Neural cell (in vitro differentiated cells): Measurements from ENCODE around the gene ADCY1. TPM values are rescaled to one million over a fixed set of nuclear protein-coding genes. Genes with fewer than 3 reads are reported as not detected.
A peak's percentile ranks its signal among the peaks of the same experiment; 100 is the strongest.
"Not testable (repeated sequence)": the region's sequence is repeated elsewhere in the genome, so short reads cannot be mapped to it uniquely, and the experiment has no call there.

Source experiments
- H2AFZ ChIP-seq: fragments of 200-600, 300-800 bp; sonication (generic), shearing (Covaris generic); 2 replicates; pipeline ENCODE4 v1.6.0; 2014; ENCODE audit warnings: low read depth, mild to moderate bottlenecking, antibody characterized with exemption, low read length, moderate library complexity
- H3F3A ChIP-seq: fragments of 200-600 bp; shearing (Covaris generic); 2 replicates; pipeline ENCODE4 v1.6.1; 2016; ENCODE audit warnings: mild to moderate bottlenecking, moderate library complexity, mixed read lengths, antibody characterized with exemption, low read length; ENCODE audit not compliant: insufficient read depth, poor library complexity, severe bottlenecking
- H3K27ac ChIP-seq: fragments of 200-600, 300-800 bp; sonication (generic), shearing (Covaris generic); 2 replicates; pipeline ENCODE4 v1.5.1; 2014; ENCODE audit warnings: mild to moderate bottlenecking, low read length, moderate library complexity
- H3K27me3 ChIP-seq: fragments of 300-800, 200-600 bp; sonication (generic), shearing (Covaris generic); 2 replicates; pipeline ENCODE4 v1.6.0; 2014; ENCODE audit warnings: mild to moderate bottlenecking, low read depth, low read length, moderate library complexity; ENCODE audit not compliant: insufficient read depth
- H3K36me3 ChIP-seq: fragments of 300-800, 200-600 bp; sonication (generic), shearing (Covaris generic); 2 replicates; pipeline ENCODE4 v1.5.1; 2014; ENCODE audit warnings: mild to moderate bottlenecking, antibody characterized with exemption, low read length, moderate library complexity; ENCODE audit not compliant: insufficient read depth
- H3K4me2 ChIP-seq: fragments of 300-800, 200-600 bp; sonication (generic), shearing (Covaris generic); 2 replicates; pipeline ENCODE4 v1.6.0; 2014; ENCODE audit warnings: mild to moderate bottlenecking, low read length
- H3K4me3 ChIP-seq: fragments of 300-800, 200-600 bp; sonication (generic), shearing (Covaris generic); 2 replicates; pipeline ENCODE4 v1.5.1; 2014; ENCODE audit warnings: mild to moderate bottlenecking, low read length, moderate library complexity
- H3K79me2 ChIP-seq: fragments of 200-600 bp; shearing (Covaris generic); replicated peaks from 2 replicates; pipeline ENCODE4 v1.6.0; 2014; ENCODE audit warnings: mild to moderate bottlenecking, low read length, moderate library complexity; ENCODE audit not compliant: insufficient read depth
- H3K9ac ChIP-seq: fragments of 300-800, 200-600 bp; sonication (generic), shearing (Covaris generic); 2 replicates; pipeline ENCODE4 v1.6.1; 2016; ENCODE audit warnings: mild to moderate bottlenecking, low read length, mixed read lengths
- H3K9me2 ChIP-seq: fragments of 200-600 bp; shearing (Covaris generic); 2 replicates; pipeline ENCODE4 v1.6.1; 2016; ENCODE audit warnings: mild to moderate bottlenecking, low read length, mixed read lengths; ENCODE audit not compliant: insufficient read depth
- H3K9me3 ChIP-seq: fragments of 200-600, 300-800 bp; sonication (generic), shearing (Covaris generic); 2 replicates; pipeline ENCODE4 v1.6.1; 2016; ENCODE audit warnings: mild to moderate bottlenecking, mixed run types, low read length, moderate library complexity, mixed read lengths
- H4K20me1 ChIP-seq: fragments of 200-600 bp; shearing (Covaris generic); 2 replicates; pipeline ENCODE4 v1.6.1; 2016; ENCODE audit warnings: mild to moderate bottlenecking, mixed run types; ENCODE audit not compliant: insufficient read depth
- CTCF ChIP-seq: fragments of 450-650 bp; IDR thresholded peaks from 2 replicates; pipeline ENCODE4 v1.5.1; 2014; ENCODE audit warnings: antibody characterized with exemption, mild to moderate bottlenecking, moderate library complexity; ENCODE audit not compliant: poor library complexity, severe bottlenecking
- MXI1 ChIP-seq: fragments of 450-650 bp; conservative IDR thresholded peaks from 2 replicates; pipeline ENCODE4 v1.6.1; 2014; ENCODE audit warnings: antibody characterized with exemption, mild to moderate bottlenecking; ENCODE audit not compliant: poor library complexity, severe bottlenecking
- POLR2AphosphoS5 ChIP-seq: IDR thresholded peaks from 2 replicates; pipeline ENCODE4 v1.6.1; 2012
- RAD21 ChIP-seq: fragments of 450-650 bp; conservative IDR thresholded peaks from 2 replicates; pipeline ENCODE4 v1.6.1; 2014; ENCODE audit warnings: antibody characterized with exemption, mild to moderate bottlenecking, moderate library complexity
- SMC3 ChIP-seq: fragments of 450-650 bp; conservative IDR thresholded peaks from 2 replicates; pipeline ENCODE4 v1.6.1; 2014; ENCODE audit warnings: antibody characterized with exemption, mild to moderate bottlenecking, moderate library complexity; ENCODE audit not compliant: poor library complexity
- polyA plus RNA-seq: library from polyadenylated mRNA; depleted of rRNA; stranded (reverse); fragments of >200 nt; gene quantifications from 2 replicates; pipeline ENCODE4 v1.2.3, GENCODE V29; 2014

Gene ADCY1
- polyA plus RNA-seq, 1 donor from 2014 or later, result 14.8 TPM

GRCh38 chr7:45718464-45719330, 144.5 kb downstream of the ADCY1 start:
- no peak overlapping the region for H3K4me2 ChIP-seq
- H3K27ac ChIP-seq, result no peak overlapping the region
- no peaks in the 10 kb centered on the region for H3K9me2 ChIP-seq
- no peak overlapping the region for H2AFZ ChIP-seq
- H3K36me3 ChIP-seq, result no peaks in the 10 kb centered on the region
- H3K27me3 ChIP-seq, result no peaks in the 10 kb centered on the region
- H3K9ac ChIP-seq, result no peak overlapping the region
- no peaks in the 10 kb centered on the region for H3K79me2 ChIP-seq
- no peaks in the 10 kb centered on the region for H3K9me3 ChIP-seq
- no peaks in the 10 kb centered on the region for H3F3A ChIP-seq
- H3K4me3 ChIP-seq, result no peak overlapping the region
- H4K20me1 ChIP-seq, result no peaks in the 10 kb centered on the region
- no peak for TF ChIP-seq CTCF
- no peak for TF ChIP-seq SMC3
- TF ChIP-seq RAD21, result no peak

DNA sequence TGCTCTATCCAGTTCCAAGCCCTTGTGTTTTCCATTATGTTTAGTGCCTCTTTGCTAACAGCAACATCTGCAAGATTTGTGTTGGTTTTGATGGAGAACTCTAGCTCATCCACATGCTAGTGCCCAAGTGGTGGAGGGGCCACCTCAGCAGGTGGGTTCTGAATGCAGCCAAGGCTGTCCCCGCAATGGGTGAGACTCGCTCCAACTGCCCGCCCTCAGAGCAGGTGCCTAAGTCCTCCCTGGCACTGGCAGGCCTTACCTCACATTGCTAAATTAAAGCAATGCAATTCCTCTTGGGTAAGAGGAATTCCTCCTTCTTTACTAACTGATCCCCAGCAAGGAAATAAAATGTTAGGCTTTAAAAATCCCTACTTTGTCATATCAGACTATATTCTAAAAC, 146.8 kb downstream of the ADCY1 start:
- H3K4me3 ChIP-seq, result no peak overlapping the region
- no peaks in the 10 kb centered on the region for H3F3A ChIP-seq
- H3K4me2 ChIP-seq, result no peak overlapping the region
- H4K20me1 ChIP-seq, result no peaks in the 10 kb centered on the region
- H2AFZ ChIP-seq, result no peak overlapping the region
- no peak overlapping the region for H3K9ac ChIP-seq
- H3K79me2 ChIP-seq, result no peaks in the 10 kb centered on the region
- TF ChIP-seq RAD21, result no peak
- no peak for TF ChIP-seq MXI1
- no peaks in the 10 kb centered on the region for H3K27me3 ChIP-seq
- H3K9me2 ChIP-seq, result no peaks in the 10 kb centered on the region
- no peaks in the 10 kb centered on the region for H3K9me3 ChIP-seq
- no peak overlapping the region for H3K27ac ChIP-seq
- peaks cover 4% of the 10 kb centered on the region for H3K36me3 ChIP-seq

GRCh38 chr7:45721686-45722598, 147.8 kb downstream of the ADCY1 start:
- Histone ChIP-seq H2AFZ (no peak overlapping the region), H3K4me3 (no peak overlapping the region), H3K9ac (no peak overlapping the region), H4K20me1 (no peaks in the 10 kb centered on the region), H3K27ac (no peak overlapping the region), H3K79me2 (no peaks in the 10 kb centered on the region), H3K9me2 (no peaks in the 10 kb centered on the region), H3K27me3 (no peaks in the 10 kb centered on the region), H3K9me3 (no peaks in the 10 kb centered on the region), H3K4me2 (no peak overlapping the region), H3F3A (no peaks in the 10 kb centered on the region), H3K36me3 (peaks cover 8% of the 10 kb centered on the region)
- peak; percentile 4 for TF ChIP-seq POLR2AphosphoS5
- TF ChIP-seq RAD21, result no peak

DNA sequence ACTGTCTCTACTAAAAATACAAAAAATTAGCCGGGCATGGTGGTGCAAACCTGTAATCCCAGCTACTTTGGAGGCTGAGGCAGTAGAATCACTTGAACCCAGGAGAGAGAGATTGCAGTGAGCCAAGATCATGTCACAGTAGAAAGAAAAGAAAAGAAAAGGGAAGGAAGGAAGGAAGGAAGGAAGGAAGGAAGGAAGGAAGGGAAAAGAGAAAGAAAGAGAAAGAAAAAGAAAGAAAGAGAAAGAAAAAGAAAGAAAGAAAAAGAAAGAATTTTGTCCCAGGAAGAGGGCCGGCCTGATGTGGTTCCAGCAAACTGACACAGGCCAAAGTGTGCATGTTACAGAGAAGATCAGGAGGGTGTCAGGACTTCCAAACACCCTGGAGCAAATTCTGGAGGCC, 151.1 kb downstream of the ADCY1 start:
- not testable (repeated sequence) for H3K9me3 ChIP-seq, H3K79me2 ChIP-seq, H3K9ac ChIP-seq, H3K4me2 ChIP-seq, H2AFZ ChIP-seq, H3K27ac ChIP-seq, H3F3A ChIP-seq, H3K4me3 ChIP-seq, H3K27me3 ChIP-seq, H3K9me2 ChIP-seq, H4K20me1 ChIP-seq
- peaks cover 12% of the 10 kb centered on the region for H3K36me3 ChIP-seq
